T47D (cell line): ENCODE measurements around the gene SCAMP1.
"Not testable (repeated sequence)": the region's sequence is repeated elsewhere in the genome, so short reads cannot be mapped to it uniquely, and the experiment has no call there.

Experiments used
- DNase-seq, 2 experiments: peaks; one replicate each; pipeline versions ENCODE4 v3.0.0 to v3.0.0-alpha.2; 2011 to 2012; ENCODE audit warnings: low read depth in 1 of 2, low spot score in 1 of 2
- JUND ChIP-seq: IDR thresholded peaks from 2 replicates; pipeline ENCODE4 v1.6.1; 2012; ENCODE audit warnings: low read depth
- in situ Hi-C: cut with HindIII; loops from 2 replicates; pipeline ENCODE4 v1.10.0; 2016; ENCODE audit warnings: low sequenced_read_pairs, low pct_unique_long_range_greater_than_20kb

The SCAMP1 gene

GRCh38 chr5:78369680-78370079, 9.3 kb downstream of the SCAMP1 start:
- in situ Hi-C loops, result no loop called here
- DNase-seq, result no peak
- TF ChIP-seq JUND, result no peak

GRCh38 chr5:78373231-78373630, 12.8 kb downstream of the SCAMP1 start:
- no peak for TF ChIP-seq JUND
- in situ Hi-C loops, result no loop called here
- no peak for DNase-seq

DNA sequence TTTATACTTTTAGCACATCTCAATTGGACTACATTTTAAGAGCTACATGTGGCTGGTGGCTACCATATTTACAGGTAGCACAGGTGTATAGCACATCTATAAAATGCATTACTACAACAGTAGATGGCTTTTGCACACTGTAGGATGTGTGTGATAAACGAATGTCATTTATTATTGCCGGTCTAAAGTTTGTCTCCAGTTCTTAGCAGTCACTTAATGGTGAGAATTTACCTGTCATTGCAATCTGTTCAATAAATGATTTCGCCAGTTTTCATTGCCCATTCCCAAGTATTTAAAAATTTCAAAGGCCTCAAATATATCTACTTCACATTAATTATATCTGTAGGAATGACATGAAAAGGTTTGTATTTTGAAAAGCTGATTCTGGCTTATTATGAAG, 15.9 kb downstream of the SCAMP1 start:
- no peak for DNase-seq
- in situ Hi-C loops, result no loop called here
- TF ChIP-seq JUND, result no peak

DNA sequence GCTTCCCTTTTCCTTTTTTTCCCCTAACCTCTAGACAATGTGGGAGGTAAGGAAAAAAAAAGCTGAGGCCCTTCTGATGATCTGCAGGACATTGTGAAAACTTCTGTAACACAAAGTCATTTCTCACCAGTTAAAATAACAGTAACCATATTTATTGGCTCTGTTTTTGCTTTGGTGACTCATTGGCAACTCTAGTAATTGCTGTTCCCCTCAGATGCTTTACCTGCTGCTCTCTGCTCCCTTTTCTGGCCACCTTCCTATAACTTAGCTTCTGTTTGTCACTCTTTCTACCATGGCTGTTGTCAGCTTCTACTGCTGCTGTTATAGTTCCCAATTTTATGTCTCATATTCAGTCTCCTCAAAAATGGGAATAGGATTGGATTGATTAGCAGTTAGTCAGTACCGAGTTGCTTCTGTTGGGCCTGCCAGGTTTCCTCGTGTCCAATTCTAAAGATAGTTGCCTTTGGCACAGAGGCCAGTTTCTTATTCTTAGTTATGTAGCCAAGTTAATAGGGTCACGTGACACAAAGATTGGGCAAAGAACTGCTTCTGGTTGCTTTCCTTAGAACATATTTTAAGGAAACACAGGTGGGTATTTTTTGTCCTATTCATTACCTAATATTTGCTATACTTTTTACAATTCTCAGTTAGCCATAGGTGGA, 16.8 kb downstream of the SCAMP1 start:
- TF ChIP-seq JUND, result no peak
- DNase-seq, result no peak
- in situ Hi-C loops, result no loop called here

DNA sequence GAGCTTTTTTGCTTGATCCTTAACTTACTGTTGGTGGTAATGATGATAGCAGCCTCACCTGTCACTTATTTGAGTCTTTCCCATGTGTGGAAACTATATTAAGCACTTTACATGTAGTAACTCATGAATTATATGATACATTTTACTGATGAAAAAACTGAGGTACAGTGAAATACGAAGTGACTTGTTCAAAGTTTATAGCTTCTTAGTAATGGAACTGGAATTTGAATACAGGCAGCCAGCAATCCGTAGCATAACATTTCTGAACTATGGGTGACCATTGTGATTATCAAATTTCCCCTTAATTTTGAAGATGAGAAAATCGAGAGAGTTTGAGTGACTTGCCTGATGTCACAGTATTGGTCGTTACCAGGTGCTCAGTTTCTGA, 17.3 kb downstream of the SCAMP1 start:
- in situ Hi-C loops, result no loop called here
- TF ChIP-seq JUND, result no peak
- no peak for DNase-seq

DNA sequence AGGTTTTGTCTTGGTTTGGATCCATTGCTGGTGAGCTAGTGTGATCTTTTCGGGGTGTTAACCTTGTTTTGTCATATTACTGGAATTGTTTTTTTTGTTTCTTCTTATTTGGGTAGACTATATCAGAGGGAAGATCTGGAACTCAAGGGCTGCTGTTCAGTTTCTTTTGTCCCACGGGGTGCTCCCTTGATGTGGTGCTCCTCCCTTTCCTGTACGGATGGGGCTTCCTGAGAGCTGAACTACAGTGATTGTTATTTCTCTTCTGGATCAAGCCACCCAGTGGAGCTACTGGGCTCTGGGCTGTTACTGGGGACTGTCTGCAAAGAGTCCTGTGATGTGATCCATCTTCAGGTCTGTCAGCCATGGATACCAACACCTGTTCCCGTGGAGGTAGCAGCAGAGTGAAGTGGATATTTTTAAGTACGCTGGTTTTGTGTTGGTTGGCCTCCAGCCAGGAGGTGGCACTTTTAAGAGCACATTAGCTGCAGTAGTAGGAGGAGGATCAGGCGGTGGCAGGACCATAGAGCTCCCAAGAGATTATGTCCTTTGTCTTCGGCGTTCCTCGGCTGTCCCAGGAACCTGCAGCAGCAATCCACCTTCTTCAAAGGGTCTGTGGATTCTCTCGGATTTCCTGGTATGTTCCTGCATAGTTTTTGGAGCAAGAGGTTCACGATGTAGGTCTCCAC, 27.2 kb downstream of the SCAMP1 start:
- in situ Hi-C loops, result no loop called here
- no peak for DNase-seq
- TF ChIP-seq JUND, result no peak

DNA sequence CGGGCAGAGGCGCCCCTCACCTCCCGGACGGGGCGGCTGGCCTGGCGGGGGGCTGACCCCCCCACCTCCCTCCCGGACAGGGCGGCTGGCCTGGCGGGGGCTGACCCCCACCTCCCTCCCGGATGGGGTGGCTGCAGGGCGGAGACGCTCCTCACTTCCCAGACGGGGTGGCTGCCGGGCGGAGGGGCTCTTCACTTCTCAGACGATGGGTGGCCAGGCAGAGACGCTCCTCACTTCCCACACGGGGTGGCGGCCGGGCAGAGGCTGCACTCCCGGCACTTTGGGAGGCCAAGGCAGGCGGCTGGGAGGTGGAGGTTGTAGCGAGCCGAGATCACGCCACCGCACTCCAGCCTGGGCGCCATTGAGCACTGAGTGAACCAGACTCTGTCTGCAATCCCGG, 30.9 kb downstream of the SCAMP1 start:
- in situ Hi-C loops, DNase-seq: not testable (repeated sequence)

- TF ChIP-seq JUND, result no peak
- in situ Hi-C loops, result no loop called here
Observed at GRCh38 chr5:78397831-78398230, 37.4 kb downstream of the SCAMP1 start.

DNA sequence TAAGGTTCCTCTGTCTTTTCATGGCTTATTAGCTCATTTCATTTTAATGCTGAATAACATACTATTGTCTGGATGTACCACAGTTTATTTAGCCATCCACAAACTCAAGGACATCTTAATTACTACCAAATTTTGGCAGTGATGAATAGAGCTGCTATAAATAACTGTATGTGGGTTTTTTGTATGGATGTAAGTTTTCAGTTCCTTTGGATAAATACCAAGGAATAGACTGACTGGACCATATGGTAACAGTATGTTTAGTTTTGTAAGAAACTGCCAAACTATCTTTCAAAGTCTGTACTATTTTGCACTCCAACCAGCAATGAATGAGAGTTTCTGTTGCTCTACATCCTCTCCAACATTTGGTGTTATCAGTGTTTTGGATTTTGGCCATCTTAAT, 38.7 kb downstream of the SCAMP1 start:
- DNase-seq, result no peak
- in situ Hi-C loops, result no loop called here
- TF ChIP-seq JUND, result no peak

More at GRCh38 chr5:78397831-78398230, 37.4 kb downstream of the SCAMP1 start:
- DNase-seq, result no peak

DNA sequence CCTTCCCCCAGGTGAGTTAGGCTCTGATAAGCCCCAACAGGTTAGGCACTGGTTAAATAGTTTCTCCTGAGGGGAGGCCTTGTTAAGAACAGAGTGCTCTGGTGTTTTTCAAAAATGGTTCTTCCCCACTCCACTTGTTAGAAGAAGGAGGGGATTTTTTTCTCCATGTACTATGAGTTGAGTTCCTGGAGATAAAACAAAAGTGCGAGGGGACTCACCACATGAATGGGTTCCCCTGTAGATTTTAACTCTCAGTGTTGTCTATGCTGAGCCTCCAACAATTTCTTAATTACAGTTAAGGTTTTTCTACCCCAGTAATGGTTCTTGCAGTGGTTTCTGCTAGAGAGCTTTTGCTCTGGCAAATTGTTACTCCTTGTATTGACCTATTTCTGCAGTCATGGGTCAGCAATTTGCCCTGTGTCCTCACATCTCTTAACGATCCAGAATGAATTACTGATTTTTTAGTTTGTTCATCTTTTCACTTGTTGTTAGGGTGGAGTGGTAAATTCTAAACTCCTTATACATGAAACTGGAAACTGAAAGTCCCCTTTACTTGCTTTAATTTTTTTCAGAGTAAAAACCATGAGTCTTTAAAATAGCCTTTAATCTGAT, 44.4 kb downstream of the SCAMP1 start:
- in situ Hi-C loops, result no loop called here
- DNase-seq, result no peak
- TF ChIP-seq JUND, result no peak

- TF ChIP-seq JUND, result no peak
- no peak for DNase-seq
- in situ Hi-C loops, result no loop called here
Observed at GRCh38 chr5:78405829-78406750, 45.7 kb downstream of the SCAMP1 start.

DNA sequence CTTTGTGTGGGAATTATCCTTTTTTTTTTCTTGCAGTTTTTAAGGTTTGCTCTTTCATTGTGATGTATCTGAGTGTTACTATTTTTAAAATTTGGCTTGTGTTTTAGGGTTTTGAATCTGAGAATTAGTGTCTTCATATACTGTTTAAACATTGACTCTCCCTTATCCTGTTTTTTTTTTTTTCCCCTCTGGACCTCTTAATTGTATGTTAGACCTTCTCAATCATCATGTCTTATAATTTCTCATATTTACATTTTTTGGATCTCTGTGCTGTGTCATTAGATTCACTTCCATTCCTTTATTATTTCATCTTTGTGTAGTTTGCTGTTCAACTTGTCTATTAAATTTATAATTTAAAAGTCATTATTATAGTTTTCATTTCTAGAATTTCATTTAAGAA, 47.0 kb downstream of the SCAMP1 start:
- no peak for TF ChIP-seq JUND
- in situ Hi-C loops, result no loop called here
- no peak for DNase-seq
